Stimulated activated CD4-positive, alpha-beta T cell treated with anti-CD3 and anti-CD28 coated beads, Interleukin-4, amount 100 ng/mL, for 48 hours (primary cell): ENCODE measurements around the gene APC.
"Not testable (repeated sequence)": the region's sequence is repeated elsewhere in the genome, so short reads cannot be mapped to it uniquely, and the experiment has no call there.

Source experiments
- DNase-seq, 2 donors: peaks; one replicate each; pipeline ENCODE4 v3.0.0-alpha.2; 2020; ENCODE audit warnings: low read depth in 2 of 2

The APC gene

GRCh38 chr5:112857866-112858265 is 120.2 kb downstream of the APC start:
- no peak for DNase-seq

- DNase-seq: not testable (repeated sequence)
These were observed 122.9 kb downstream of the APC start for GRCh38 chr5:112860571-112860928.

GRCh38 chr5:112860929-112861637 is 123.4 kb downstream of the APC start, which contains the start of gene SRP19:
Gene SRP19 (plus strand): TSS chr5:112861287. CDS start chr5:112861377, 90 bp downstream.
- DNase-seq: peak; percentile 82 to 87

- no peak for DNase-seq
These were observed 123.9 kb downstream of the APC start for GRCh38 chr5:112861638-112861985.

- no peak for DNase-seq
These were observed 124.4 kb downstream of the APC start for GRCh38 chr5:112862085-112862484.

- no peak for DNase-seq
These were observed 125.9 kb downstream of the APC start for GRCh38 chr5:112863549-112863948.

- DNase-seq: no peak
These were observed 127.4 kb downstream of the APC start for GRCh38 chr5:112865128-112865527.

GRCh38 chr5:112866739-112867138 is 129.1 kb downstream of the APC start:
- DNase-seq: no peak

GRCh38 chr5:112867411-112867810 is 129.7 kb downstream of the APC start:
- DNase-seq: no peak

GRCh38 chr5:112869948-112870347 is 132.3 kb downstream of the APC start:
- DNase-seq: no peak

GRCh38 chr5:112870966-112871365 is 133.3 kb downstream of the APC start:
- DNase-seq: no peak

GRCh38 chr5:112876362-112876761 is 138.7 kb downstream of the APC start:
- DNase-seq: no peak

GRCh38 chr5:112878101-112878500 is 140.4 kb downstream of the APC start:
- no peak for DNase-seq

- DNase-seq: peak in 1 of 2 donors; percentile 29
These were observed 141.1 kb downstream of the APC start for GRCh38 chr5:112878760-112879159.

- DNase-seq: no peak
These were observed 142.7 kb downstream of the APC start for GRCh38 chr5:112880219-112880964.

- DNase-seq: no peak
These were observed 145.5 kb downstream of the APC start for GRCh38 chr5:112883192-112883591.

GRCh38 chr5:112885001-112885400 is 147.3 kb downstream of the APC start:
- no peak for DNase-seq

- DNase-seq: no peak
These were observed 149.3 kb downstream of the APC start for GRCh38 chr5:112886975-112887374.

- not testable (repeated sequence) for DNase-seq
These were observed 154.4 kb downstream of the APC start for GRCh38 chr5:112892066-112892465.

- no peak for DNase-seq
These were observed 155.1 kb downstream of the APC start for GRCh38 chr5:112892776-112893175.

GRCh38 chr5:112895682-112896081 is 158.0 kb downstream of the APC start:
- no peak for DNase-seq
